Stimulated activated CD4-positive, alpha-beta T cell treated with anti-CD3 and anti-CD28 coated beads, Interleukin-15, amount 100 ng/mL, for 24 hours (primary cell): ENCODE measurements around the gene EDN1.
"Not testable (repeated sequence)": the region's sequence is repeated elsewhere in the genome, so short reads cannot be mapped to it uniquely, and the experiment has no call there.

Experiments
- DNase-seq: peaks from one replicate; pipeline ENCODE4 v3.0.0-alpha.2; 2020

The EDN1 gene

DNA sequence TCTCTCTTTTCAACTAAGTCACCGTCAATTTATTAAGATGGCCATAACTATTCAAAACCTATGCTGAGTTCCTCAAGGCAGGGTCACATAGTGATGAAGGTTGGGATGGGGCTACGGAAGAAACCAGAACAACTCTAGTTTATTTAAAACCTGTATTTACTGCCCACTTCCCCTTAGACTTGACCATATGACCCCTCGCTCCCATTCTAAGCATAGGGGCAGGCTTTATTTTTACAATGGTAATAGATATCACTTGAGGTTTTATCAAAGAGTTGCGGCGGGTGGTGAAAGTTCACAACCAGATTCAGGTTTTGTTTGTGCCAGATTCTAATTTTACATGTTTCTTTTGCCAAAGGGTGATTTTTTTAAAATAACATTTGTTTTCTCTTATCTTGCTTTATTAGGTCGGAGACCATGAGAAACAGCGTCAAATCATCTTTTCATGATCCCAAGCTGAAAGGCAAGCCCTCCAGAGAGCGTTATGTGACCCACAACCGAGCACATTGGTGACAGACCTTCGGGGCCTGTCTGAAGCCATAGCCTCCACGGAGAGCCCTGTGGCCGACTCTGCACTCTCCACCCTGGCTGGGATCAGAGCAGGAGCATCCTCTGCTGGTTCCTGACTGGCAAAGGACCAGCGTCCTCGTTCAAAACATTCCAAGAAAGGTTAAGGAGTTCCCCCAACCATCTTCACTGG lies 5.5 kb downstream of the EDN1 start:
- no peak for DNase-seq

GRCh38 chr6:12296255-12296573 lies 6.1 kb downstream of the EDN1 start:
- DNase-seq = no peak

DNA sequence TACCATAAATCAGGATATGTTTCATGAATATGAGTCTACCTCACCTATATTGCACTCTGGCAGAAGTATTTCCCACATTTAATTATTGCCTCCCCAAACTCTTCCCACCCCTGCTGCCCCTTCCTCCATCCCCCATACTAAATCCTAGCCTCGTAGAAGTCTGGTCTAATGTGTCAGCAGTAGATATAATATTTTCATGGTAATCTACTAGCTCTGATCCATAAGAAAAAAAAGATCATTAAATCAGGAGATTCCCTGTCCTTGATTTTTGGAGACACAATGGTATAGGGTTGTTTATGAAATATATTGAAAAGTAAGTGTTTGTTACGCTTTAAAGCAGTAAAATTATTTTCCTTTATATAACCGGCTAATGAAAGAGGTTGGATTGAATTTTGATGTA lies 6.4 kb downstream of the EDN1 start:
- no peak for DNase-seq

DNA sequence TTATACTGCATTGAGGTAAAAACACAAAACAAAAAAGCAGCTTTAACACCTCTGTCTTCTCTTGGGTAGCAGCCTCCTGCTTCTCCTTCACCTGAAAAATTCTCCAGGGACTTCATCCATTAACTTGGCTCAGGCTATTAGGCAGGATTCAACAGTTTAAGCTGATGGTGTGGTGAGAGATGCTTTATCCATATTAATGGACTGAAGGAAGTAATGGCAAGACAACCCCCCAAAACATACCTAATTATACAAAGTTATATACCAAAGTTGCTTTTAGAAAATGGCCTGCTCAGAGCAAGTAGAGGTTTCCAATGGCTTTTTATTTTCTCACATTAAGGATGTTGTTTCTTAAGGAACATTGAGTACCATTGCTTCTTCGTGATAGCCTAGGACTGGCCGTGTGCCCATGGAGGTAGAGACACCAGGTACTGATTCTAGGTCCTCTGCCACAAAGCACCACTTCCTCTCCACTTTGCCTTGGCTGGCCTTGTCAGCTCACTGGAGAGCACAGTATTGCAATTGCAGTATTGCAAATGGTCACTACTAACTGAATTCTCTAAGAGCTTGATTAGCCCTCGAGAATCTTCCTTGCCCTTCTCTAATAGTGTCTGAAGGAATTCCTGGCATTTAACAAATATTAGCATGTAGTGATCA lies 7.3 kb downstream of the EDN1 start:
- no peak for DNase-seq

- no peak for DNase-seq
Observed at GRCh38 chr6:12298017-12298978, 8.1 kb downstream of the EDN1 start.

DNA sequence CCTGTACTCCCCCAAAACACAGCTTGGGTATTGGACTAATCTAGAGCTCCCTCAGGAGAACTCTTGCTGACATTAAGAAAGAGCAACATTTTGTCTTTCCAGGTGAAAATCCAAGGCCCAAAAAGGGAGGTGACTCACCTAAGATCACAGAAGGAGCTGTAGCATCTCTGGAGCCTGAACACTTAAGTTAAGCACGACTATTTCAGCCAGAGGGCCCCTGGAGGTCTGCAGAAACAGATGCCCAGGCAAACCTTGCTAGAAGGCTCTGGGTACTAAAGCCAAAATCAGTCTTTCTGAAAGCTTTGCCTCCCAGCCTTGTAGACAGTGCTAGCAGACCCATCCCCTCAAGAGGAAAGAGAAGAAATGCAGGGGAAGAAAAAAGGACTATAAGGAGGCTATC lies 8.8 kb downstream of the EDN1 start:
- no peak for DNase-seq

- no peak for DNase-seq
Observed at GRCh38 chr6:12301018-12301417, 10.9 kb downstream of the EDN1 start.

DNA sequence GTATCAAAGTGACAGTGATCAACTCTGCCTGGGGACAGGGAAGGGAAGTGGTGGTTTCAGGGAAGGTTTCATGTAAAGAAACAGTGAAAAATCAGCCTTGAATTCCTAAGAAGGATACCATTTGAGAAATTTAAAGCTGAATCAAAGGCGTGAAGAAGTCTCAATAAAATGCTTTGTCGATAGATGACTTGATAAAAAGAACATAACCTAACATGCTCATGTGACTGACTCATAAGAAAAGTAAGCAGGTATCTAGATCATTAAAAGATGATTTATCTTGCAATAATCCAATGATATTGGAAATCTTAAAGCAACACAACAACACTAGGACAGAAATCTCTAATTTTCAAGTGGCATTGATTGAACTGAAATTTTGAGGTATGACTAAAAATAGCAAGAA lies 14.3 kb downstream of the EDN1 start:
- no peak for DNase-seq

DNA sequence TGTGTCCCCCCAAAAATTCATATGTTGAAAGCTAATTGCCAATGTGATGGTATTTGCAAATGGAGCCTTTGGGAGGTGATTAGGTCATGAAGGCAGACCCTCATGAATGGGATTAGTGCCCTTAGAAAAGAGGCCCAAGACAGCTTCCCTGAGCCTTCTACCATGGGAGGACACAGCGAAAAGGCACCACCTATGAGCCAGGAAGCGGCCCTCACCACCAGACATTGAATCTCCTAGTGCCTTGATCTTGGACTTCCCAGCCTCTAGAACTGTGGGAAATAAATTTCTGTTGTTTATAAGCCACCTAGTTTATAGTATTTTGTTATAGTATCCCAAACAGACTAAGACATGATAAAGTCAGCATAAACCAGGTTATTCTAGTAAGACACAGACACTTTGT lies 18.9 kb downstream of the EDN1 start:
- DNase-seq = no peak

- DNase-seq = no peak
Observed at GRCh38 chr6:12311106-12311505, 20.9 kb downstream of the EDN1 start.

DNA sequence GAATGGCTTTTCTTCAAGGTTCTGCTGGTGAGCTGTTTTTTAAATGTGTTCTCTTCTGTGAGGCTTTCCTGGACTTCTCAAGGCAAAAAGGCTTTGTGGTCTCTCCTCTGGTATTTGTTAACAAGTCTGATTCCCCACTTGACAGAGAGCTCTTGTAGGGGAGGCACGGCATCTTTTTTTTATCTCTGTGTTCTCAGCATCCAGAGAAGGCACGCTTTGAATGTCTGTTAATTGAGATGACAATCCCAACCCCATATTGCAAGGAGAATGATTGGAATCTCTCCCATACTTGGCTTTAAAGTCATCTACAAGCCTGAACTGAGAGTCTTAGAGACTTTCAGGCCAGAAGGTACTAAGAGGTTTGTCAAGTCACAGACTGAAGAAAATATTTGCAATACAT lies 22.6 kb downstream of the EDN1 start:
- no peak for DNase-seq

DNA sequence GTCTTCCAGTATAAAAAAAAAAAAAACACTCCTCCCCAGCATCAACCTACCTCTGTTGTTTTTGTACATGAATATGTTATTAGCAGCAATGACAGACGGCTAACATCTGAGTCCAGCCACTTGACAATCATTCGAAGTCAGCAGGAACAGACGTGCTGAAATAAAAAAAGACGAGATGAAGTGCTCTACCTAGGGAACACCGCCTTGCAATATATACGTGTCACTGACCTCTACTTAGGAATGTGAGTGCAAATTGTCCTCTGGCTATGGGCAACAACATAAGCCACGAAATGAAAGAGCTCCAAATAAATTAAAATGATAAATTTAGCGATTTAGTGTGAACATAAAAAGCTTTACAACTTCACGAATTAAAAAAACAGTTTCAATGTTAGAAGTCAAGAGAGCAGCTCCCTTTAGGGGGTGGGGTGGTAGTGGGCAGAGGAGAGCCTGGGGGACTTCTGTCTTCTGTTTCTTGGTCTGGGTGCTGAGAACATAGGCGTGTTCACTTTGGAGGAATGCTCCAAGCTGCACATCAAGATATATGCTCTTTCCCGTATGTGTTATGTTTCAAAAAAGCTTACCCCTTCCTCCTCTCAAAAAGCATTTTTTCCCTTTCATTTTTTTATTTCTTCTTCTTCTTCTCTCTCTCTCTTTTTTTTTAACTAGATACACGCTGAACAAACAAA lies 23.3 kb downstream of the EDN1 start:
- DNase-seq = no peak

DNA sequence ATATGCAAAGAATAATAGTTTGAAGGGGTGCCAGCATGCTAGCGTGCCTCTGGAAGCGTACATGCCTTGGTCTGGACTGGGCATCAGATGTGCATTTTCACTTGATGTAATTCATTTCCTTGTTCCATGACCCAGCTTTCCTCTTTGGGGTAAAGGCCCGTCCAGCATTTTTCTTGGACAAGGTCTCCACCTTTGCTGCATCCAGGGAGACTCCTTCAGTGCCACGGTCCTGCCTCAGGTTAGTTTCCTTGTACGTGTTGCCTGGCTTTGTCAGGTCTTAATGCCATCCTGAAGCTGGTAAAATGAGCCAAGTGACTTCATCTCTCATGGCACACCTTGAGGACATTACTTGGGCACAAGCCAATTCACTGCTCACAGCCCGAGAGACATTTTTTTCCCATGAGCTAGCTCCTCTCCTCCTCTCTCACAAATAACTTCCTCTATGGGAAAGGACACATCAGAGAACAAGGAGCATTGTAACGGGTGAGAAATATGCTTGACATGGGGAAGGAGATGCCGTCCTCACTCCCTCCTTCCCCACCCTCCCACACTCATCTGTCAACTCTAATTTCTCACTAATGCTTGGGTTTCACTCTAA lies 23.9 kb downstream of the EDN1 start:
- DNase-seq = no peak

- no peak for DNase-seq
Observed at GRCh38 chr6:12314751-12315150, 24.6 kb downstream of the EDN1 start.

DNA sequence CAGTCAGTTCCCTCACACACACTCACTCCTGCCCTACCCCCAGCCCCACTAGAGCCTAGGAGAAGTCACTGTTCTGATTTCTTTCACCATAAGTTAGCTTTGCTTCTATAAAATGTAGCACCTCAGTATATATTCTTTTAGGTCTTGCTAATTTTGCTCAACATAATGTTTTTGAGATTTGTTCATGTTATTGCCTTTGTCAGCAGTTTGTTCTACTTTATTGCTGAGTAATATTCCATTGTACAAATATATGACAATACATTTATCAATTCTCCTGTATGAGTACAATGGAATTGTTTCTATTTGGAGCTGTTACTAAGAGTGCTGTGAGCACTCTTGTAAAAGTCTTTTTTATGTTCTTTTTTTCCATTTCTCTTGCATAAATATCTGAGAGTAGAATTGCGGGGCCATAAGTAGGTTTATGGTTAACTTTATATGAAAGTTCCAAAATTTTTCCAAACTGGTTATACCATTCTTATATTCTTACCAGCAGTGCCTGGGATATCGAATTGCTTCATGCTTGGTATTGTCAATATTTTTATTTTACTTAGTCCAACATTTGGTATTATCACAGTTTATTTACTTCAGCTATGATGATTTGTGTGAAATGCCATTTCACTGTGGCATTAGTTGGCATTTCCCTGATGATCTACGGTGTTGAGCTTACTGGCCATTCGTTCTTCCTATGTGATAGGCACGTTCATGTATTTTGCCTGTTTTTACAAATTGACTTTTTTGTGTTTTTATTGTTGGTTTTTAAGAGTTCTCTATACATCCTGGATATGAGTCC lies 25.3 kb downstream of the EDN1 start:
- DNase-seq = no peak

- no peak for DNase-seq
Observed at GRCh38 chr6:12318749-12319148, 28.6 kb downstream of the EDN1 start.

DNA sequence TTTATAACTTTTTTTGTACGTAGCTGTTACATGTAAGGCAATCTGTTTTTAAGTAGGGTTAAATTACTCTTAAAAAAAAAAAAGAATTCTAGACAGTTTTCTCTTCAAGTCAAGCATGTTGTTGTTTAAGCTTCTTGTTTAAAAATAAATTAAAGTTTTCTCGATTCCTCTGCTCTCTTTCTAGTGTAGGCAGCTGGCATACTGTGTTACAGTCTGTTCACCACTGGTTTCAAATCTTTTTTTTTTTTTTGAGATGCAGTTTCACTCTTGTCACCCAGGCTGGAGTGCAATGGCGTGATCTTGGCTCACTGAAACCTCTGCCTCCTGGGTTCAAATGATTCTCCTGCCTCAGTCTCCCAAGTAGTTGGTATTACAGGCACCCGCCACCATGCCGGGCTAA lies 29.9 kb downstream of the EDN1 start:
- DNase-seq = not testable (repeated sequence)

DNA sequence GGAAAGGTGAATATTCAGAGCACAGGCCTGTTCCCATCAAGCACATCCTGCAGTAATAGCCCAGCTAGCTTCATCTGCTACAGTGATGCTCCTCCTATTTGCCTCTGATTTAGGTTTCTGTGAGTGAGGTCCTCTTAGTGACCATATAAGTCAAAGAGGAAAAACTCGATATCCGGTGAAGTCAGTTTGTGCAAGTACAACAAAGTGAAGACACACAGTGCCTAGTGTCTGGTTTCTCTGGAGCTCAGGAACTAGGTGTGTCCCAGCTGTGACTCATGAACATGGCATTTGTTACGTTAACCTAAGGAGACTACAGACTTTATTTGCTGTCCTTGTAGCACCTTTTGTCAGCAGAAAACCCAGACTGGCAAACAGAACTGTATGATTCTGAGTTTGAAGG lies 33.9 kb downstream of the EDN1 start:
- no peak for DNase-seq

DNA sequence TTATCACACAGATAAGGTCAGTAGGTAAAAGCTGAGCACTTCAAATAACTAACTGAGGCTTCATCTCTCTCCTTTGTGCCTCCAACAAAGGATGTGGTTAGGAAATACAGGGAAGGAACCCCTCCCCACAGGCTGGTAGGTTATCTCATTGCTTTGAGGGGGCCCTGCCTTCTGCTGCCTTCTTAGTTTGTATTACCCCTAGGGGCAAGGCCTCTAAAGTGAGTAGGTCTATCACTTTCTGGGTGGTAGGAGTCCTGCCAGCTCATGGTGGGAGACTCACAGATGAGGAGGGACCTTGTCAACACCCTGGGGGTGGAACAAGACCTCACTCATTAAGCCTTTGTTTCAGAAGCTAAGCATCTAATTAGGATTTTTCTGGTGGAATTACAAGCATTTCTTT lies 34.6 kb downstream of the EDN1 start:
- no peak for DNase-seq

DNA sequence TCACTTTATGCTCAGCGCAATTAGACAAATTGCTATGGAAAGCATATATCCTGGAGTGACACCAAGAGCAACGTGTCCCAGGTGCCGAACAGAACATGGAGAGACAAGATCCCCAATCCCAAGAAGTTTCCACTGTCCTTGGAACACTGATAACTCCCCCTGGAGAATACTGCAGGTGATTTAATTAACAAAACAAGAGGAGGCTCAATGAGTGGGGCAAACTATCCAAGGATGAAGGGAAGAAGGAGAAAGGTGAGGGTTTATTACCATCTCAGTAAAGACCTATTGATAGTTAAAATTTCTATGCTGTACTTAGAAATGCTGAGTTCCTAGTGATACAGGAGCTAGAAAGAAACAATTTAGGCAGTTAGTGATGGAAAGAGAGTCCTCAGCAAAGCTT lies 35.7 kb downstream of the EDN1 start:
- no peak for DNase-seq

- DNase-seq = no peak
Observed at GRCh38 chr6:12327391-12327790, 37.2 kb downstream of the EDN1 start.

DNA sequence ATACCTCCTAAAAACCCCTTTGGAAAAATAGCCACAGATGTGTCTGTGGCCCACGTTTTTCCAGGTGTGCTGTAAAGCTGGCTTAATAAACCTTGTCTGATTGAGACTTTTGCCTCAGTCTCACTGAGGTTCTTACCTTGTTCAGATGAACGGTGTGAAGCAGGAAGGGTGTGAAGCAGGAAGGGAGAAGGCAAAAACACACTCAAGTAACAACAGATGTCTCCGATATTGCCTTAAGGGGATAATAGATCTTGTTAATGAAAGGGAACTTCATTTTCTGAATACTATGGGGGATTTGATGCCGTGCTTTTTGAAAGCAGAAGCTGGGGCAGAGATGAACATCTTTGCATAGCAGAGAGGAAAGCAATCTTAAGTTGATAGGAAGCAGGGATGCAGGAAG lies 37.8 kb downstream of the EDN1 start:
- no peak for DNase-seq
